Thyroid gland (tissue), 4 donors: ENCODE results near the gene CRTAC1.

Experiments
- CTCF ChIP-seq, 6 experiments: fragments of 200-600 bp in 3 of 6; fragments of 450-650 bp in 3 of 6; sonication (generic) in 3 of 6; IDR thresholded peaks; one replicate each; pipeline ENCODE4 v1.5.1; 2016 to 2019; ENCODE audit warnings: antibody characterized with exemption in 6 of 6, mild to moderate bottlenecking in 2 of 6, inconsistent platforms in 1 of 6, moderate library complexity in 1 of 6
- POLR2A ChIP-seq, 2 donors: fragments of 450-650 bp; IDR thresholded peaks; one replicate each; pipeline ENCODE4 v1.6.1; 2017; ENCODE audit warnings: antibody characterized with exemption in 2 of 2, mild to moderate bottlenecking in 2 of 2, moderate library complexity in 1 of 2

- TF ChIP-seq CTCF (IDR thresholded peaks at IDR 0.05) (no peak), POLR2A (IDR thresholded peaks at IDR 0.05) (no peak)
Measured at GRCh38 chr10:97830064-97830463, 200.4 kb downstream of the CRTAC1 start.
